Ureter (tissue), 1 donor: Measurements from ENCODE around the gene EIF2AK3. TPM values are rescaled to one million over a fixed set of nuclear protein-coding genes. Genes with fewer than 3 reads are reported as not detected.
"Not testable (repeated sequence)": the region's sequence is repeated elsewhere in the genome, so short reads cannot be mapped to it uniquely, and the experiment has no call there.

Source experiments
- DNase-seq: peaks from one replicate; pipeline ENCODE4 v3.0.0-alpha.2; 2020; ENCODE audit warnings: low spot score
- total RNA-seq: library from RNA; stranded (reverse); gene quantifications from one replicate; pipeline ENCODE4 v1.2.4, GENCODE V29; 2023
- donor health status: DM: yes; HTN: yes; CAD: no.

The EIF2AK3 gene
- total RNA-seq, 1 donor from 2014 or later, result 30.2 TPM

DNA sequence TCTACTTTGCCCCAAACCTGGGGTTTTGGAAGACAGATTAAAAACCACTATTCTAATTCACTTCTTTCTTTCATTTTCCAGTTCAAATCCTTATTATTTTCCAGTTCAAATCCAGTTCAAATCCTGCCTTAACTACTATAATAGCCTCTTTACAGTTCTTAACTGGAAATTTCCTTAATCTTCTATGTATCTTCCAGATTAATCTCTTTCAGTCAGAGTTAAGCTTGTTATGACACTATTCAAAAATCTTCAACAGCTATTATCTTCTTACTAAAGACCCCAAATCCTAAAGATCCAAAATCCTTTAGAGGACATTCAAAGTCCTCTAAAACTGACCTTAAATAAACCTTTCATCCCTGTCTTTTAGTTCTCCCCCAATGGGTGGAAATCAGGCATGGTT lies 30.1 kb downstream of the EIF2AK3 start:
- no peak for DNase-seq

DNA sequence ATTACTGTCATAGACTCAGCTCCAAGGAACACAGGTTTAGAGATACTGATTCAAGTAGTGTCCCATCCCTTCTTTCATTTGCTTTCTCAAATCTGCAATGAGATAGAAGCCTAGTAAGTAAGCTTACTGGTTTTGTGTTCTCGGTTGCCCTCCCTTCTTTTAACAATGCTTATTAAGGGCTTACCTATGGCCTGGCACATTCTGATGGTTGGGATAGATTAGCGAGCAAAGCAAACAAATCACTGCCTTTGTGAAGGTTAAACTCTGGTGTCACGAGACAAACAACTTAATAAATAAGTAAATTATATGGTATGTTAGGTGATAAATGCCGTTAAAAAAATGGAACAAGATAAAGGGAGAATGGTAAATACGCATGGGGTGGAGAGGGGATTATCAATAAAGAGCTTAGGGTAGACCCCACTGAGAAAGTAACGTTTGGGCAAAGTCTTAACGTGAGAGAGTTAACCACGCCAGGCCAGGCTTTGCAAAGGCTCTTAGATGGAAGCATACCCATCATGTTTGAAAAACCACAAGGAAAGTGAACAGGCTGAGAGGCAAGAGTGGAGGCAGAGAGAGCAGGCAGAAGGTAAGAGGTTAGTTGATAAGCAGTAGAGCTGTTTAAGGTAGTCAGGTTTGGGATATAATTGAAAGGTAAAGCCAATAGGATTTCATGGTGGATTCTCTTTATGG lies 31.0 kb downstream of the EIF2AK3 start:
- DNase-seq, result no peak

GRCh38 chr2:88591698-88592097 lies 35.6 kb downstream of the EIF2AK3 start:
- DNase-seq, result no peak

DNA sequence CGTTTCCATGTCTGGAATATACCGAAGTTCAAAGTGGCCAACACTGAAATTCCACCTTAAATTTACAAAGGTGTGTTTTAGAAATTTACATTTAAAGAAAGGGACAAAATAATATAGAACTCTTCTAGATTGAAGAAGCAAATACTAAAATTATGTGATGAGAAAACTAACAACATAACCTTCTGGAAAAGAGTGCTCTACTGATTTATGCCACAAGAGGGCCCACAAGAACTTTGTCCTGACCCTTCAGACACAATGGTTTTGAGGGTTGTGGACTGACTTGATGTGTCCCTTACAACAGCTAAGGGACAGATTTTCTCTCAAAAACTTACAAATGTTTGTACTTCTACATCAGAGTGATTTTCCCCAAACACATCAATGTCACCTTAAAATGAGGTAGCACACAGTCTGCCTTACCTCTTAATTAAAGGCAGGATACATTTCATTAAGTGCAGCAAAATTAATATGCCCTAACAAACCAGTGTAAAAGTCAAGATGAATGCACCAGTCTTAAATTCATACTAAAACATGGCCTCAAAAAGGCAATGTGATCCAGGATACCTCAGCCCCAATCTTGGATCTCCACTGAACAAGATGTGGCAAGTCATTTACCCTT lies 36.2 kb downstream of the EIF2AK3 start:
- peak; percentile 46 for DNase-seq

DNA sequence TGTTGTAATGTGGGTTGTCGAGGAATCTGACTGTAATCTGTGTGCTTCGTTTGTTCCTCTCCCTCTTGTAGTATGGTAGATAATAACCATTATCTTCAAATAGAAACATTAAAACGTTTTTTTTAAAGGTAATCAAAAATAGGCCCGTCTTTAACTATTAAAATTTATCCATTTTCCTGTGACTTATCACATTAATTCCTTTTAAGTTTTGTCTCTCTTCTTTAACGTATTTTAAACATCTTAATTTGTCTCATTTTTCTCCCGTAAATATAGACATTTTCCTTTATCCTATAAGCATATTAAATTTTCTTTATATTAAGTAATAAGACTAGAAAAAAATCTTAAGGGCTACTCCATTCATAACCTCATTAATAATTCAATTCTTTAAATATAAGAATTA lies 41.3 kb downstream of the EIF2AK3 start:
- no peak for DNase-seq

DNA sequence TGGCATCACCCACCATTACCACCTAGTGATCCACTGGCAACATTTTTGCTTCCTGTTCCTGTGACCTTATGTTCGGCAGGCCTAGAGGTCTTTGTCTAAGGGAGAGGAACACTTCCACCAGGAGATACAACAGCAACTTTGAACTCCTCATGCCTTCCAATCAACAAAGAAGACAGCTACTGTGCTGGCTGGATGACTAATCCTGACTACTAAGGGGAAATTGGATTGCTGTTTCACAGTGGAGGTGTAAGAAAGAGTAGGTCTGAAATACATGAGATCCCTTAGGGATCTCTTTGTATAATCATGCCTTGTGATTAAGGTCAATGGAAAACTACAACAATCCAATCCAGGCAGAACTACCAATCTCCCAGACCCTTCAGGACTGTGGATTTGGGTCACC lies 45.2 kb downstream of the EIF2AK3 start:
- no peak for DNase-seq

DNA sequence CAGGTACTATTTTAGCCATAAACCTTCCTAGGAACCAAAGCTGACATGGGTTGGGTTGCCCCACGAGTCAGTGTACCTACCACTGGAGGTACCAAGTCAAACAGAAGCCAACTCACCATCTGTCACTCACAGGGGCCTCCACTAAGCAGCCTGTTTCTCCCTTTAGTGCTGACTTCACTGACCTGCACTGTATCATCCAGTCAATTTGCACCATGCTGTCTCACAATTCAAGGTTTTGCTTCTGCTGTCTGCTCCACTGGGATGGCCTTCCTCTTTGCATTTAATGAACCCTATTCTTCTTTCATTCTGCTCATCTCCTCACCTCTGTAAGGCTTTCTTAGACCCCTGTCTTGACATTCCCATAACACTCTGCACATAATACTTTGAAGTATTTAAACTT lies 47.2 kb downstream of the EIF2AK3 start:
- DNase-seq, result no peak

- no peak for DNase-seq
Measured at GRCh38 chr2:88575630-88576029, 51.6 kb downstream of the EIF2AK3 start.

DNA sequence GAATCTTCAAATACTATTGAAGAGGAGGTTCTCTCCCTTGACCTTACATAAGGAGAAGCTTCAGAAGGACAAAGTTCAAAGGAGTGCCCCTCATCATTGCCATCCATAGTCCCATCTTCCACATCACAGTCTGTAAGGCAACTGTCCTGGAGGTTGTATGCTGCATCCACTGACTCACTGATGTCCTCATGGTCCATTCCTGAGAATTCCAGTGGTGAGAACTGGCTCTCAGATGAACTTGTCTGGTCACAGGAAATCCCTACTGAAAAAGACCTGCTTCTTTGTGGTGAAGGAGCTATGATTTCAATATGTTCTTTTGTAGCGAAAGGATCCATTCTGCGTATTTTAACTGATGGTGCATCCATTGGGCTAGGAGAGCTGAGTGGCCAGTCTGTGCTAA lies 52.2 kb downstream of the EIF2AK3 start:
- no peak for DNase-seq

DNA sequence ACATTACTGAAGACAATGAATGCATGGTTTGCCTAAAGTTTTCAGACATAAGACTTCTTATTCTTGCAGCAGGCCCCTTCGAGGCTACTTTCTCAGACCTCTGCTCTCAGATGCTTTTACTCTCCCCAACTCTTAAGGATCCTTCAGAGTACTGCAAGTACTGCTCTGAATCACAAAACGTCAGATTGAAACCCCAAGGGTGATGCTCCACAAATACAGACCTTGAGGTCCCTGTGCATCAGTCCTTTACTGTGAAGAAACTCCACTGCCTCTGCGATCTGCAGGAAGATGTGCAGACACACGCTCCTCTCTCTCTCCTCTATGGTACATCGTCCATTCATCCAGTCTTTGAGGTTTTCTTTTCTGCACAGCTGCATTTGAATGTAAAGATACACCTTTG lies 52.8 kb downstream of the EIF2AK3 start:
- no peak for DNase-seq

DNA sequence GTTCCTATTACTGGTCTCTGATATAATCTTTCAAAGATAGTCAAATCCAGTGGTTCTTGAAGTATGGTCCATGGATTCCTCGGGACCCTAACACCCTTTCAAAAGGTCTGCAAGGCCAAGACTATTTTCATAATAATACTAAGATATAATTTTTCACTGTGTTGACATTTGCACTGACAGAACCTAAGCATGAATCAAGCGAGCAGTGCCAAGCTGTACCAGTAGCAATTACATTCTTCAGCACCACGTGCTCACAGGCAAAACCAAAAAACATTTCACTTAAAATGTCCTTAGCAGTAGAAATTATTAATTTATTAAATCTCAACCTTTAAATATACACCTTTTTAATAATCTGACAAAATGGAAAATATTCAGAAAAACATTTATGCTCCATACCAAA lies 59.1 kb downstream of the EIF2AK3 start:
- no peak for DNase-seq

- DNase-seq, result no peak
Measured at GRCh38 chr2:88564402-88564801, 62.9 kb downstream of the EIF2AK3 start.

GRCh38 chr2:88563129-88563528 lies 64.1 kb downstream of the EIF2AK3 start:
- no peak for DNase-seq

GRCh38 chr2:88561646-88562388 lies 65.4 kb downstream of the EIF2AK3 start:
- no peak for DNase-seq

- DNase-seq, result no peak
Measured at GRCh38 chr2:88560619-88561307, 66.5 kb downstream of the EIF2AK3 start.

GRCh38 chr2:88557290-88557689 lies 70.0 kb downstream of the EIF2AK3 start:
- no peak for DNase-seq

GRCh38 chr2:88556026-88556425 lies 71.2 kb downstream of the EIF2AK3 start:
- DNase-seq, result no peak

DNA sequence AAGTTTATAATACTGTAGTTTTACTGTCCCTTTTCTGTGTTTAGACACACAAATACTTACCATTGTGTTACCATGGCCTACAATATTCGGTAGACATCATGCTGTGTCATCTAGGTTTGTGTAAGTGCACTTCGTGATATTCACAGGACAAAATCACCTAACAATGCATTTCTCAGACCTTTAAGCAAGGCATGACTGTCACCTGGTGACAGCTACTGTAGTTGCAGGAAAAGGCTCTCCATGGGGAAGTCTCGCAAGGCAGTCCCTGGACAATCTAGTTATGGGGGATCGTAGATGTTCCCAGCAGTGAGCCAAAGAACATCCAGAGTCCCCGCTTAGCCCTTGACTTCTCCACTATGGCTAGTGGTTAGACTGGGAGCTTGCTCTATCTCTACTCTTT lies 73.1 kb downstream of the EIF2AK3 start:
- no peak for DNase-seq

- DNase-seq, result no peak
Measured at GRCh38 chr2:88549616-88550292, 77.5 kb downstream of the EIF2AK3 start.

DNA sequence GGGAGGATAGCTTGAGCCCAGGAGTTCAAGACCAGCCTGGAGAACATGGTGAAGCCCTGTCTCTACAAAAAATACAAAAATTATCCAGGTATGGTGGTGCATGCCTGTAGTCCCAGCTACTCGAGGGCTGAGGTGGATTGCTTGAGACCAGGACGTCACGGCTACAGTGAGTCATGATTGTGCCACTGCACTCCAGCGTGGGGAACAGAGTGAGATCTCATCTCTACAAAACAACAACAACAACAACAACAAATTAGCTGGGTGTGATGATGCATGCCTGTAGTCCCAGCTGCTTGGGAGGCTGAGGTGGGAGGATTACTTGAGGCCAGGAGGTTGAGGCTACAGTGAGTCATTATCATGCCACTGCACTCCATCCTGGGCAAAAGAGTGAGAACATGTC lies 81.0 kb downstream of the EIF2AK3 start:
- DNase-seq, result not testable (repeated sequence)

DNA sequence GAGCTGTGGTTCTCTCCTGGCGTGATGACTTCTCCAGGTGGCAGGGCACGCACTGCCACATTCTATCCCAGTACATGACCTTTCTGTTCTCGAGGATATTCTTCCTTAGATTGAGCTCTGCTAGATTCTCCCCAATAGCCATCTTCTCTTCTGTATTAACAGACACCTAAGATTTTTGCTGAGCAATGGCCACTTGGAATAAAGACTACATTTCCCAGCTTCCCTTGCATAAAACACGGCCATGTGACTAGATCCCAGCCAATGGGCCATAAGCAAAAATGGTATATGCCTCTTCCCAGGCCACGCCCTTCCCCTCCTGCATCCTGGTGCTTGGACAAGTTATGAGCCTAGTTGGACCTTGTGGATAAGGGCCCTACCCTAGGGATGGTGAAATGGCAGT lies 82.1 kb downstream of the EIF2AK3 start:
- no peak for DNase-seq

DNA sequence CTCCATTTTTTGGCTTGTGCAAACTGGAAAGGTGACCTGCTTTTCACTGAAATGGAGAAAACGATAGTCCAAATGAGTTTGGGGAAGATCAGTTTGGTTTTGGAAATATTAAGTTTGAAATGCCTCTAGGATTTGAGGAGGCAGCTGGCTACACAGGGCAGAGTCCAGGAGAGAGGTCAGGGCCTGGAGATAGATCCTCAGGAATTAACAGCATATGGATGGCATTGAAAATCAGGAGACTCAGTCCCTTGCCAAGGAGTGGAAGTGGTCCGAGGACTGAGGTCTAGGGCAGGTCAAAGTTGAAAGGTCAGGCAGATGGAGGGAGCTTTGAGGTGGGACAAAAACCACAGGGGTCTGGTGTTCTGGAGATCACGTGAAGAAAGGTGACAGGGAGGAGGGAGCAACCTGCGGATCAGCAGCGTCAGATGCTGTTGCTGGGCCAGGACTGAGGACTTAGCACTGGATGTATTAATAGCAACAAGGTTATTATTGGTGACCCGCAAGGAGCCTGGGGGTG lies 83.7 kb downstream of the EIF2AK3 start:
- DNase-seq, result no peak
